HG03064 (cell line): ENCODE data around the gene MRTFB.

Experiments used
- ATAC-seq: cut with Tn5 transposase; IDR thresholded peaks from one replicate; pipeline ENCODE4 v1.9.1; 2021; ENCODE audit warnings: low read depth; ENCODE audit not compliant: unreplicated experiment

The MRTFB gene

GRCh38 chr16:14215941-14216340 is 144.8 kb downstream of the MRTFB start:
- ATAC-seq = no peak

GRCh38 chr16:14219983-14220382 is 148.9 kb downstream of the MRTFB start:
- no peak for ATAC-seq

- ATAC-seq = no peak
These were observed 152.5 kb downstream of the MRTFB start for GRCh38 chr16:14223632-14224031.

GRCh38 chr16:14225457-14225856 is 154.3 kb downstream of the MRTFB start:
- no peak for ATAC-seq

GRCh38 chr16:14232106-14232864 is 161.2 kb downstream of the MRTFB start:
- ATAC-seq = no peak

GRCh38 chr16:14236401-14236800 is 165.3 kb downstream of the MRTFB start:
- no peak for ATAC-seq

GRCh38 chr16:14238756-14239155 is 167.6 kb downstream of the MRTFB start:
- ATAC-seq = no peak

- ATAC-seq = no peak
These were observed 168.7 kb downstream of the MRTFB start for GRCh38 chr16:14239791-14240190.

GRCh38 chr16:14240219-14240843 is 169.2 kb downstream of the MRTFB start:
- no peak for ATAC-seq

GRCh38 chr16:14240964-14241363 is 169.8 kb downstream of the MRTFB start:
- ATAC-seq = no peak

GRCh38 chr16:14241631-14242030 is 170.5 kb downstream of the MRTFB start:
- ATAC-seq = no peak

- no peak for ATAC-seq
These were observed 171.7 kb downstream of the MRTFB start for GRCh38 chr16:14242769-14243168.

- ATAC-seq = no peak
These were observed 173.3 kb downstream of the MRTFB start for GRCh38 chr16:14244196-14245010.

- ATAC-seq = no peak
These were observed 177.7 kb downstream of the MRTFB start for GRCh38 chr16:14248791-14249190.

GRCh38 chr16:14249291-14250032 is 178.3 kb downstream of the MRTFB start:
- ATAC-seq = no peak

GRCh38 chr16:14251419-14251818 is 180.3 kb downstream of the MRTFB start:
- no peak for ATAC-seq

GRCh38 chr16:14252860-14253259 is 181.7 kb downstream of the MRTFB start:
- no peak for ATAC-seq

- no peak for ATAC-seq
These were observed 191.9 kb downstream of the MRTFB start for GRCh38 chr16:14263011-14263410.

GRCh38 chr16:14263769-14264168 is 192.7 kb downstream of the MRTFB start:
- ATAC-seq = no peak

GRCh38 chr16:14264327-14264943 is 193.3 kb downstream of the MRTFB start:
- ATAC-seq = no peak
